HG02885 (cell line): ENCODE data around the gene SLC25A27.
"Not testable (repeated sequence)": the region's sequence is repeated elsewhere in the genome, so short reads cannot be mapped to it uniquely, and the experiment has no call there.

Experiments used
- ATAC-seq: cut with Tn5 transposase; IDR thresholded peaks from one replicate; pipeline ENCODE4 v1.9.1; 2021; ENCODE audit warnings: mild to moderate bottlenecking; ENCODE audit not compliant: unreplicated experiment, poor library complexity

SLC25A27 gene, protein sequence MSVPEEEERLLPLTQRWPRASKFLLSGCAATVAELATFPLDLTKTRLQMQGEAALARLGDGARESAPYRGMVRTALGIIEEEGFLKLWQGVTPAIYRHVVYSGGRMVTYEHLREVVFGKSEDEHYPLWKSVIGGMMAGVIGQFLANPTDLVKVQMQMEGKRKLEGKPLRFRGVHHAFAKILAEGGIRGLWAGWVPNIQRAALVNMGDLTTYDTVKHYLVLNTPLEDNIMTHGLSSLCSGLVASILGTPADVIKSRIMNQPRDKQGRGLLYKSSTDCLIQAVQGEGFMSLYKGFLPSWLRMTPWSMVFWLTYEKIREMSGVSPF

DNA sequence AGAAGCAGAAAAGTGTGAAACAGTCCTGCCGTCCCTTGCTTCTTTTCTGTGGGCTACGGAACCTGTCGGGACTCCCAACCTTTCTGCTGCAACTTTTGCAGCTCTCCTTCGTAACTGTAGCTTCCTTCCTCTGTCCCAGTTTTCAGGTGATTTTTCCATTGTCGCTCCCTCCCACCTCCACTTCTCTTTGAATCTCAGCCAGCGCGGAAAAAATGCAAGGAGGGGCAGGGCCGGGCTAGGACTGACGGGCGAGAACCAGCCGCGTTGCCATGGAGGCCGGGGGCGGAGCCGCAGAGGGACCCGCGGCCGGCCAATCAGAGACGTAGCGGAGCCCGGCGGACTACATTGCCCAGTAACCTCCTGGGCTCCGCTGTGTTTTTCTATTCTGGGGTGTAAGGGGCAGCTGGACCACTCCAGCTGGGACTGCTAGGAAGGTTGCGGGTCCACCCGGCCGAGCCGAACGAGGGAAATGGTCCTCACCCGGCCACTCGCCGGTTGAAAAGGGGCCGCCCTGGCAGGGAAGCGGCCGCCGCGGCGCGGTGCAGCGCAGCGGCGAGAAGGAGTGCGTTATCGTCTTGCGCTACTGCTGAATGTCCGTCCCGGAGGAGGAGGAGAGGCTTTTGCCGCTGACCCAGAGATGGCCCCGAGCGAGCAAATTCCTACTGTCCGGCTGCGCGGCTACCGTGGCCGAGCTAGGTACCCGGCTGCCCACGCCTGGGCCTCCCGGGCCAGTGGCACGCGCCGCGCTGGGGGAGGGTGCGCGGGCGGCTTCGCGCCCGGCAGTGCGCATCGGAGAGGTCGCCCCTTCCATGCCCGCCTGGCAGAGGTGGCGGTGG, at the start of gene SLC25A27, which contains the start of gene CYP39A1:
Gene SLC25A27, plus strand, starts transcription at position 373 of the 836 bp plus-strand sequence. Its CDS starts 218 bp downstream, at position 591.
Gene CYP39A1, minus strand, starts transcription at position 216 of the 836 bp plus-strand sequence. CDS start 236 bp downstream, outside the sequence.
- ATAC-seq = peak; percentile 100

DNA sequence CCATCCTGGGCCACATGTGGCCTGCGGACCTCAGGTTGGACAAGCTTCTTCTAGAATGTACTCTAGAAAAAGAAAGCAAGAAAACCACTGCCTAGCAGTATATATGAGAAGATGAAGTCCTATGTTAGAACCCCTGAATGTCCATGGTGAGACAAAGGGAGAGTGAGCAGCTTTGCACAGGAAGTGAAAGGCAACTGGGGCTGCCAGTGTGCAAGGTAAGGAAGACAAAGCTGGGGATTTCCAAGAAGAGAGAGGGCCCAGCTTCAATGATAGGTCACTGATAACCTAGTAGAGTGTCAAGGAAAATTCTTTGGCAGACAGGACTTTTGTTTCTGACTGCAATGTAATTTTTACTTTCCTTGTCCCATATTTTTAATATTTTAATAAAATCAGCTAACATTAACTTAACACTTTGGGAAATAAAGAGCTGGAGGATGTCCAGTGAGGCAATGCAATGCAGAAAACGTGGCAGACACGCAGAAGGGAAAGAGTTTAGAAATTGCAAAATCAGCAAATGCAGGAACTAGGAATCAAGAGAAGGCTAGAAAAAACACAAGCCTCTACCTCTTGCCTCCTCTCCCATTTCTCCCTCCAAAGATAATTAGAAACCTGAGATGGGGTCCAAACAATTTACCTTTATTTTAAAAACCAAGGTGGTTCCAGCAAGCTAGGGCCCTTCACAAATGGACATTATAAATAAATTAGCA, 47.5 kb upstream of the SLC25A27 start:
- ATAC-seq = peak; percentile 59

DNA sequence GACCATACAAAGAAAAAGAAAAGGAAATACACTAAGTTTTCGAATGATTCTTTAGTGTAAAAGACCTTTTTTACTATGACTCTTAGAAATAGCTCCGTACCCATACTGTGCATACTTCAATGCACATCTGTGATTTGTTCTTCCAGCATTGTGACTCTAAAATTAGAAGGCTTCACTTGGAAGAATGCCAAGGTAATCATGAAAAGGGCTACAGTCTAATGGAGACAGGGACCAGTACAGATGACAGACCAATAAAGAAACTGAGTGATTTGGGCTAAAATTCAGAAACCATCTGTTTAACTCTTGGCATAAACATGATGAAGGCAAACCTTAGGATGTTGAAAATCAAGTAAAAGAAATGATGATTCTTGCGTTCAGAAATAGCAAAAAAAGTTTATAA, 46.4 kb upstream of the SLC25A27 start:
- no peak for ATAC-seq

DNA sequence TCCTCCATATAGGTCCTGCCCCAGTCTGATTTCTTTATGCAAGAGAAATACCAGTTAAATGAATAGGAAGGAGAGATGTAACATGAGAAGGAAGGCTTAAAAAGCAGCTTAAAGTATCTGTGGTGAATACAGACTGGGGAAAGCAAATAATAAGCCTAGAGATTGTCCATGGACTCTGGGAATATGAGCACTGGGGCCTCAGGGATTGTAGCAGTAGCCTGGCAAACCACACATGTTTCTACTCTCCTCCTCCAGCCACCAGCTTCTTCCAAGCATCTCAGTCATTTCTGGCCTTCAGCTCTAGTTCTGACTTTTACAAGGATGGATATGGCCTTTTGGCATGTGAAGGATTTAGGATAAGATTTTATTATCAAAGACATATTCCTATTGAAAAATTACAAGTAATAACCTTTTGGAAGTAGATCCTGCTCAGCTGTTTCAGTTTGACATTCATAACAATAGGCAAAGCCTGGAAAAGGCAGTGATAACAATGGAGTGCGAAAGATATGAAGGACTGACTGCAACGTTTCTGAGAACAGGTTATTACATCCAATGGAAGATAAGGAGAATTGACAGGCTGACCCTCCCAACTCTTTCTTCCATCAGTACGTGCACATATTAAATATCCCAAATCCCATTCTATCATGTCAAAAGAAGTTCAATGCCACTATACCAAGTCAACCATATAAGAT, 41.8 kb upstream of the SLC25A27 start:
- ATAC-seq = no peak

DNA sequence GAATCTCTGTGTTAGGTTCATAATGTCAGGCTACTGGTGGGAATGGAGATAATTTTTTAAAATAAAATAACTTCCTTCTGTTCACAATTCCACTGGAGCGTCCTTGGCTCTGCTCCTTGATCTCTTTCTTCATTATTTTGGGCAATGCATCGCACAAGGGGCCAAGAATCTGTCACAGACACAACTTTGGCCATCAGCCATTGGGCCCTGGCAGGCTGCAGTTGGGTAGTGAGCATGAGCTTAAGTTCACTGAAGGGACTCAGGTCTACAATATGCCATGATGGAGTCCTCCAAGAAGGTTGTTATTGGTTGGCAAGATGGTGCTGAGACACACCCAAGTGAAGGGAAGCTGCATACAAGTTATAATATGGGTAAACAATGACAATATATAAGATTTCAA, 40.1 kb upstream of the SLC25A27 start:
- no peak for ATAC-seq

DNA sequence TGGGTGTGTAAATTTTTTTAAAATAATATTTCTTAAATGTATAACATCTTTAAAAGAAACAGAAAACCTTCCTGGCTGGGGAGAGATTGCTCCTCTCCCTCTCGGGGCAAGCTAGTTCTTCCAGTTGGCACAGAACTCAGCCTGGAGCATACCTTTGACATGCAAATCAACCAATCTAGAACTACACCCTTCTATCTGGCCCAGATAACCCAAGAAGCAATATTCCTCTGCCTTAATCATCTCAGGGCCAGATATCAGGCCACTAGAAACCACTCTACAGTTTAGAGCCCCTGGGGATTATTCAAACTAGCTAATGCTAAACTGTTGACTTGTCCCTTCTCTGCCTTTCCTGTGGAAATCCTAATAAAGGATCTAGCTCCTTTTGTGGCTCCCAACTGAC, 34.0 kb upstream of the SLC25A27 start:
- ATAC-seq = no peak

DNA sequence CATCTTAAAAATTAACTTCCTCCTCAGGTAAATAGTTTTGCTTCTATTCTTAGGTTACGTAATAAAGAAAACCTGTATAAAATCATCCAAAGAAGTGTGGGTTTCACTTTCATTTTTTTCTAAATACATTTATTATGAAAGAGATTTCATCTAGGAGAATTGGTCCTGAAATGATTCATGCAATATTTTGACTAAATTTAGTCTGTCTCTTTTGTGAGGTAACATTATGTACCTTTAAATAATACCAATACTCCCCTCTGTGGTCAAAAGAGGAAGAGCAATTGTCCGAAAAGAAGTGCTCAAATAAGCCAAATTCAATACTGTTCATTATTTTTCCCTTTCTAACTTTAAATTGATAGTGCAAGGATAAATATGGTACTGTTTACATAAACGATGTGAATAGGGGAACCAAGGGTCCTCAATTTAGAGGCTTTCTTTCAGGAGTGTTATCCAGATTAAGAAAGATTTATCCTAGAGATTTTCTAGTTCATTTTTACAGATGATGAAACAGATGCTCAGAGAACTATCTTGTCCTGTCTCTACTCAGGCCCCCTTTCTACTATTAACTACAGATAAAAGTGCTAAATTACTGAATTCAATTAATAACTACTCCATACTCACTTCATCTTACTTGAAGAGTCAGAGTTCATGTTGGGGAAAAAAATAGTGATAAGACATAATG, 26.4 kb upstream of the SLC25A27 start:
- ATAC-seq = peak; percentile 82

DNA sequence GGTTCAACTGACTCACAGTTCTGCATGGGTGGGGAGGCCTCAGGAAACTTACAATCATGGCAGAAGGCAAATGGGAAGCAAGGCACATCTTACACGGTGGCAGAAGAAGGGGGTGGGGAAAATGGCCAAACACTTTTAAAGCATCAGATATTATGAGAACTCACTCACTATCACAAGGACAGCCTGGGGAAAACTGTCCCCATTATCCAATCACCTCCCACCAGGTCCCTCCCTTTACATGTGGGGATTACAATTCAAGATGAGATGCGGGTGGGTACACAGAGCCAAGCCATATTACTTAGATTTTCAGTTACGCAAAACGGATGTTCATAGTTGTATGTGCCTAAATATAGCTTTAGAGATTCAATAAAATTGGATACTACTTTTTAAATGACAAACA, 25.8 kb upstream of the SLC25A27 start:
- ATAC-seq = no peak

DNA sequence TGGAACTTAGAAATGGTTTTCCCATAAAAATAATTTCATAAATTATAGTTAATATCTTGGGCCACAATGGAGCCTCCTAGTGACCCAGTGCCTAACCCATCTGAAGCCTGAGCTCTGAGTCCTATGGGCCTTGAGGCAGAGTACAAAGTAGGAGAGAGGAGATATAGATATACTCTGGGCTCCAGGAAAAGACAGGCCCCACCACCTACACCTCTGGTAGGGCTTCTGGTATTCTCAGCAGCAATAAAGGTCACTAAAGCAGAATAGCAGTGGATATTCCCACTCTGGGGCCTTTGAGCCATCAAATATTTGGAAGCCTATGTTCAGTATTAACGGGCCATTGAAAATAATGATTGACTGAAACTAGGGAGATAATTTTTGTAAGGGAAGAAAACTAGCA, 24.3 kb upstream of the SLC25A27 start:
- no peak for ATAC-seq

DNA sequence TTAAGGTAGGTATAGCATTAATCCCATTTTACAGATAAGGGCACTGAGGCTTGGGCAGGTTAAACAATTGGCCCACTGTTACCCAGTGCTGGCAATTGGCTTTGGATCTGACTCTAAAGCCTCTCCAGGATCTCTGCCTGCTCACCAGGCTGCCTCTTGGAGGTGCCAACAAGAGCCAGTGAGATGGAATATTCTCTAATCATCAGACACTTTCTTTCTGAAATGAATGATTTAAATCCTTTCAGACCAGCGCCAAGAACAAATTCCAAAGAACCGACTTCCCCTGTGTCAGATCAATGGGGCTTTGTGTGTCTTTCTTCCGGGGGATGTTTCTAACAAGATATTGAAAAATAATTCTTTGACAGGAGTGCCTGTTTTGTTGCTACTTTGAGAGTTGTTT, 23.8 kb upstream of the SLC25A27 start:
- no peak for ATAC-seq

DNA sequence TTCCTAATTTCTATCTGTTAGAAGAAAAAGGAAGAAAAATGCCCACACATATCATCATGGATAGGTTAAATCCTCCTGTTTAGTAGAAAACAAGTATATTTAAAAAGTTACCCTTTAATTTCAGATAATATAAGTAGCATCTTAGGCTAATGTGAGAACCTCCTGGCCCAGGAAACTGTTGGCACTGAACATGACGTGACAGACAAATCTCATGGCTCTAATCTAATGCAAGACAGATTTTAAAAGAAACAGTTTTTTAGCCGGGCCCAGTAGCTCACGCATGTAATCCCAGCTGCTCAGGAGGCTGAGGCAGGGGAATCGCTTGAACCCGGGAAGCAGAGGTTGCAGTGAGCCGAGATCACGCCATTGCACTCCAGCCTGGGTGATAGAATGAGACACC, 23.1 kb upstream of the SLC25A27 start:
- no peak for ATAC-seq

DNA sequence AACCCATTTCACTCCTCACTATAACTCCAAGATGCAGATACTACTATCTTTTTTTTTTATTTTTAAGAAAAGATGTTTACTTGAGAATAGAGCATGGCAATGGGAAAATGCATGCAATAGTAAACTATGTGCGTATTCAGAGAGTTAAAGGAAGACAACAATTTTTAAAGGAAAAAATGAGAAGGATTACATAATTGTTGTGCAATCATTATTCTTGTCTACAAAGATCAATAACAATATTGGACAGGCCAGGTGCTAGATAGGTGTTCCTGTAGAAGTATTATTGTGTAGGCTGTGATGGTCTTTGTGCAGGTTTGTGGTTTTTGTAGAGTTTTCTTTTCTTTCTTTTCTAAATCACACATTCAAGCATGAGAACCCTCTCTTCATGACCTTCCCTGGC, 20.7 kb upstream of the SLC25A27 start:
- no peak for ATAC-seq

DNA sequence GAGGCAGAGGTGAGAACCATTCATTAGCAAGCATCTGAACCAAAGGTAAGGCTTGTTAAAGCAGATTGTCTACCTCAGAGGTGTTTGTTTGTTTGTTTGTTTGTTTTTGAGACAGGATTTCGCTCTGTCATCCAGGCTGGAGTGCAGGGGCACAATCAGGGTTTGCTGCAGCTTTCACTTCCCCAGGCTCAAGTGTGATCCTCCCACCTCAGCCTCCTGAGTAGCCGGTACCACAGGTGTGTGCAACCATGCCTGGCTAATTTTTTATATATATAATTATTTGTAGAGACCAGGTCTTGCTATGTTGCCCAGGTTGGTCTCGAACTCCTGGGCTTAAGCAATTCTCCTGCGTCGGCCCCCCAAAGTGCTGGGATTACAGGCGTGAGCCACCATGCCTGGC, 17.3 kb upstream of the SLC25A27 start:
- ATAC-seq = no peak

DNA sequence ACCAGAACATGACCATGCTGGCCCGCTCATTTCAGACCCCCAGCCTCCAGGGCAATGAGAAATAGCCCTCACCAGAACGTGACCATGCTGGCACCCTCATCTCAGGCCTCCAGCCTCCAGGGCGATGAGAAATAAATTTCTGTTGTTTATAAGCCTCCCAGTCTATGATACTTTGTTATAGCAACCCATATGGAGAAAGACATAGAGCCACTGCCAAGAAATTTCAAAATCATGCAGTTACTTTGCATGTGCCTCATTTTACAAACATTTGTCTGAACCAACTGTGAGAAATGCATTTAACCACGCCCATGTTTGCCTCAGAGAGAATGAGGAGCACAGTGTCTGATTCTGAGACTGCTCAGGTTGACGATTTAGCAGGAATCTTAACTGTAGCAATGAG, 15.6 kb upstream of the SLC25A27 start:
- ATAC-seq = no peak

DNA sequence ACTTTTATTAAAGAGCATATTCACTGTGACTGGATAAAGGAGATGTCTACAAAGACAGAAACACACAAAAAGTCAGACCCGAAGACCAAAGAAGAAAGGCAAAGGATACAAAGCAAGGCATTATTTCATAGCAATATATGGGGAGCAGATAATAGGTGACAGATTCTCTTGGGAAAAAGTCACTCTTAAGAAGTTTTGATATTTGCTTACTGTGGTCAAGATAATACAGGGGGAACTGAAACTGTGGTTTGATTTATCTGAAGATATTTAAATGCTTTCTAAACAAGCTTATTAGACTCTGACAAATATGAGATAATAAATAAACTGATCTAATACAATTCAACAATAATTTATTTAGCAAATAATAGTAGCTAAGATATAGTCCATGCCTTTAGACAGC, 14.8 kb upstream of the SLC25A27 start:
- ATAC-seq = no peak

DNA sequence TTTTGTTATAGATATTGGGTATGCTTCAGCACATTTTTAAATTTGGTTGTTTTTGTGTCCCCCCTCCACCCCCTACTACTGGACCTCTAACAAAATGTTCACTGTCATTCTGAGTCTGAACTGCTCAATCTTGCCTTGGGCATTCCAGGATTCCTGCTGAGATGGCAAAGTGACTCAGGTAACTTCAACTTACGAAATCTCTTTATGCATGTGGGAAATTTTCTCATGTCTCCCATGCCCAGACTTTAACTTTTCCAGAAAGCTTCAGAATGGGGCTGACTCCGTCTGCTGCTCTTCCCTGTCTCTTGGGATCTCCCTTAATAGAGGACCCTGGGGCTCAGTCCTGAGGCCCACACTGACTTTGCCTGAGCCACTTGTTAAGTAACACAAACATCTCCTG, 14.1 kb upstream of the SLC25A27 start:
- no peak for ATAC-seq

DNA sequence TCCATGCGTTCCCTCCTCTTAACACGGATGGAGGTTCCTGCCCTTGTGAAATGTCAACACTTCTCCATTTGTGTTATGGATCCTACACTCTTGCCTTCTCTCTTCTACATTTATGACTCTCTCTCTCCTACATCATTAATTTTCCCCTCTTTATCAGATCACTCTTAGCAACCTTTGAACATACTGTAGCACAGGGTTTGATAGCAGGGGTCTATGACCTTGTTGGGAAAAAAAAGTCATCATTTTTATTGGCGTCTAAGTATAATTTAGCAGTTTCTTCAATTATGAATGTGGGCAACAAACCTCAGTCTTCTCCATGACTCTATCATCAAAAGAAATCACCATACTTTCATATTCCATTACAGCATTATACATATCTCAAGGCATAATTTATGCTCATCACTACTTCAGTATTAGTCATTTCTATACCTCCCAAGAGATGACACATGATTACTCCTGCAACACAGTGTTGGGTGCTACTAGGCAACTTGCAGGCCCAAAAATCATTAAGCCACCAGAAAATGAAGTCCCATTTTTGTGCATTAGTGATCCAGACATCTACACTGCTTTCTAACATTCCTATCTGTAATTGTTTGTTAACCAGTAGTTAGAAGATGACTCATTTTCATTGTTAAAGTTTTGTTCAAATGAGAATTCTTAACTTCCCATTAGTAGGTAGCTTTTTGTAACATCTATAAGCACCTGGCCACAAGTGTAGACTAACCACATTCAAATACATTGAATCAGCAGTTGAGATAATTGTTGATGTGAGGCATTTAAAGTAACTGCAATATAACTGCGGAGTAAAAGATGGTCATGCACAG, 9.6 kb upstream of the SLC25A27 start:
- no peak for ATAC-seq

DNA sequence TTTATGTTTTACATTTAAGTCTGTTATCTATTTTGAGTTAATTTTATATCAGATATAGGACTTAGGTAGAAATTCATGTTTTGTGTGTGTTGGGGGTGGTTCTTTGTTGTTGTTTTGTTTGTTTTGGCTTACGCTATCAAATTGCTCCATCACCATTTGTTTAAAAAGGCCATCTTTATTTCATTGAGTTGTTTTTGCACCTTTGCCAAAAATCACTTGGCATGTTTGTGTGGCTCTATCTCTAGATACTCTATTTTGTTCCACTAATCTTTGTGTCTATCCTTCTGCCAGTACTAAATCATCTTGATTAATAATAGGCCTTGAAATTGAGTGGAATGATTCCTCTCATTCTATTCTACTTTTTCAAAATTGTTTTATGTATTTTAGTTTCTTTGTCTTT, 7.5 kb upstream of the SLC25A27 start:
- no peak for ATAC-seq

DNA sequence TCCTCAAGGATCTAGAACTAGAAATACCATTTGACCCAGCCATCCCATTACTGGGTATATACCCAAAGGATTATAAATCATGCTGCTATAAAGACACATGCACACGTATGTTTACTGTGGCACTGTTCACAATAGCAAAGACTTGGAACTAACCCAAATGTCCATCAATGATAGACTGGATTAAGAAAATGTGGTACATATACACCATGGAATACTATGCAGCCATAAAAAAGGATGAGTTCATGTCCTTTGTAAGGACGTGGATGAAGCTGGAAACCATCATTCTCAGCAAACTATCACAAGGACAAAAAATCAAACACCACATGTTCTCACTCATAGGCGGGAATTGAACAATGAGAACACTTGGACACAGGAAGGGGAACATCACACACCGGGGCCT, 4.7 kb upstream of the SLC25A27 start:
- not testable (repeated sequence) for ATAC-seq
